GM12878 (cell line): ENCODE measurements around the gene CLVS2. TPM values are rescaled to one million over a fixed set of nuclear protein-coding genes. Genes with fewer than 3 reads are reported as not detected.

Source experiments
- ATAC-seq: fragments of 200-7000 bp; cut with Tn5 transposase; 3 replicates; pipeline ENCODE4 v1.9.1; 2020; ENCODE audit warnings: mild to moderate bottlenecking, moderate library complexity
- BruUV-seq: library from RNA; stranded (reverse); fragments of 400-500 nt; replicated peaks from 2 replicates; lab custom pipeline; 2021; lab: Mats Ljungman, UMichigan
- CTCF ChIA-PET: fragments of 300-600 bp; sonication (Branson Sonifier 250); formaldehyde crosslinking; extraction: SDS; loops from one replicate; lab custom pipeline; 2021; ENCODE audit warnings: inconsistent platforms; lab: Yijun Ruan, JAX
- POLR2A ChIA-PET: fragments of 350-600 bp; formaldehyde crosslinking; extraction: SDS; loops from one replicate; lab custom pipeline; 2021; ENCODE audit warnings: inconsistent platforms; lab: Charles Lee
- RAD21 ChIA-PET: fragments of 300-600 bp; sonication (Branson Sonifier 250); formaldehyde crosslinking; loops from one replicate; lab custom pipeline; 2023; ENCODE audit warnings: antibody characterized with exemption; ENCODE audit not compliant: unreplicated experiment; lab: Charles Lee
- SMC1A ChIA-PET: fragments of 300-600 bp; sonication (Branson Sonifier 250); formaldehyde crosslinking; loops from one replicate; lab custom pipeline; 2023; ENCODE audit not compliant: unreplicated experiment, uncharacterized antibody; lab: Charles Lee
- DNase-seq: peaks from one replicate; pipeline ENCODE4 v3.0.0-alpha.2; 2011; ENCODE audit warnings: low read depth, low spot score
- FAIRE-seq: peaks from 3 replicates; lab custom pipeline; 2011; peaks lifted over from hg19 to GRCh38; lab: Jason Lieb, UNC
- H2AFZ ChIP-seq: 2 replicates; pipeline ENCODE4 v1.6.0; 2011; ENCODE audit warnings: low read depth, low read length, control low read depth; ENCODE audit not compliant: control insufficient read depth
- H3K27ac ChIP-seq: 2 replicates; pipeline ENCODE4 v1.5.1; 2011; ENCODE audit warnings: control low read depth; ENCODE audit not compliant: control insufficient read depth, insufficient read depth
- H3K27me3 ChIP-seq, 2 experiments: replicated peaks in 1 of 2; 2 replicates each; pipeline versions ENCODE4 v1.6.0 to v1.6.1; 2011; ENCODE audit warnings: low read length in 1 of 2; ENCODE audit not compliant: control insufficient read depth in 2 of 2, insufficient read depth in 2 of 2
- H3K36me3 ChIP-seq, 2 experiments: 2 replicates each; pipeline ENCODE4 v1.5.1; 2011; ENCODE audit warnings: low read length in 1 of 2; ENCODE audit not compliant: control insufficient read depth in 2 of 2, insufficient read depth in 2 of 2
- H3K4me1 ChIP-seq: 2 replicates; pipeline ENCODE4 v1.6.1; 2011; ENCODE audit warnings: mild to moderate bottlenecking, low read length, moderate library complexity, mixed read lengths; ENCODE audit not compliant: control insufficient read depth, insufficient read depth
- H3K4me2 ChIP-seq: 2 replicates; pipeline ENCODE4 v1.6.0; 2011; ENCODE audit warnings: control low read depth; ENCODE audit not compliant: control insufficient read depth, insufficient read depth
- H3K4me3 ChIP-seq: fragments of 200-600 bp; sonication (generic); 2 replicates; pipeline ENCODE4 v1.5.1; 2016
- H3K79me2 ChIP-seq: 2 replicates; pipeline ENCODE4 v1.6.0; 2011; ENCODE audit warnings: low read length; ENCODE audit not compliant: control insufficient read depth, insufficient read depth
- H3K9ac ChIP-seq: 2 replicates; pipeline ENCODE4 v1.8.0; 2011; ENCODE audit warnings: low read length, control low read depth, mixed read lengths; ENCODE audit not compliant: control insufficient read depth, insufficient read depth
- H3K9me3 ChIP-seq: replicated peaks from 3 replicates; pipeline ENCODE4 v1.5.1; 2011; ENCODE audit warnings: mild to moderate bottlenecking, low read length; ENCODE audit not compliant: control insufficient read depth, insufficient read depth
- H4K20me1 ChIP-seq: 2 replicates; pipeline ENCODE4 v1.6.0; 2011; ENCODE audit not compliant: control insufficient read depth, insufficient read depth
- BMI1 ChIP-seq: fragments of 450-650 bp; IDR thresholded peaks from 2 replicates; pipeline ENCODE4 v1.6.1; 2016; ENCODE audit warnings: mild to moderate bottlenecking, moderate library complexity, borderline replicate concordance
- CHD2 ChIP-seq: IDR thresholded peaks from 2 replicates; pipeline ENCODE4 v1.6.1; 2011; ENCODE audit warnings: low read depth, low read length, improper control_type of control experiment, borderline replicate concordance
- FOS ChIP-seq: IDR thresholded peaks from 3 replicates; pipeline ENCODE4 v1.6.1; 2011; ENCODE audit warnings: borderline replicate concordance; ENCODE audit not compliant: insufficient read length; ENCODE audit errors: extremely low read depth
- FOXM1 ChIP-seq: IDR thresholded peaks from 2 replicates; pipeline ENCODE4 v1.6.1; 2012; ENCODE audit warnings: low read depth, mild to moderate bottlenecking, inconsistent platforms, low read length, moderate library complexity
- LARP7 ChIP-seq: fragments of 450-650 bp; IDR thresholded peaks from 2 replicates; pipeline ENCODE4 v1.6.1; 2017; ENCODE audit warnings: mild to moderate bottlenecking
- RAD51 ChIP-seq: fragments of 450-650 bp; IDR thresholded peaks from 2 replicates; pipeline ENCODE4 v1.6.1; 2016; ENCODE audit warnings: moderate library complexity, mild to moderate bottlenecking, inconsistent platforms
- RB1 ChIP-seq: fragments of 450-650 bp; formaldehyde crosslinking; IDR thresholded peaks from 2 replicates; pipeline ENCODE4 v1.6.1; 2017; ENCODE audit warnings: mild to moderate bottlenecking, borderline replicate concordance
- SIX5 ChIP-seq: IDR thresholded peaks from 2 replicates; pipeline ENCODE4 v1.6.1; 2011; ENCODE audit warnings: mild to moderate bottlenecking, low read depth, low read length, moderate library complexity; ENCODE audit not compliant: severe bottlenecking
- SREBF1 ChIP-seq: IDR thresholded peaks from 2 replicates; pipeline ENCODE4 v1.6.1; 2012; ENCODE audit warnings: mild to moderate bottlenecking, low read length
- TAF1 ChIP-seq: IDR thresholded peaks from 2 replicates; pipeline ENCODE4 v1.6.1; 2011; ENCODE audit warnings: mild to moderate bottlenecking, low read depth, low read length, borderline replicate concordance
- TCF12 ChIP-seq: IDR thresholded peaks from 2 replicates; pipeline ENCODE4 v1.6.1; 2011; ENCODE audit warnings: low read depth, mild to moderate bottlenecking, low read length
- ZNF217 ChIP-seq: fragments of 450-650 bp; IDR thresholded peaks from 2 replicates; pipeline ENCODE4 v1.6.1; 2017; ENCODE audit warnings: antibody characterized with exemption, mild to moderate bottlenecking
- ZNF274 ChIP-seq: IDR thresholded peaks from one replicate; pipeline ENCODE4 v1.8.0; 2011; ENCODE audit not compliant: insufficient read length, insufficient read depth
- WGBS: methylation state at CpG from one replicate; pipeline ENCODE4 v1.1.6; 2016; ENCODE audit warnings: low lambda C conversion rate; ENCODE audit not compliant: insufficient replicate concordance, insufficient coverage; ENCODE audit errors: missing lambda C conversion rate; 5-methylcytosine and 5-hydroxymethylcytosine counted together
- in situ Hi-C: fragments of 300-500 bp; cut with MboI; formaldehyde crosslinking; loops from 9 replicates; pipeline ENCODE4 v1.14.3; 2018; ENCODE audit warnings: mixed read lengths
- intact Hi-C: fragments of 100-400 bp; cut with micrococcal nuclease; formaldehyde crosslinking; loops from one replicate; pipeline ENCODE4 v1.14.2; 2022; ENCODE audit not compliant: unreplicated experiment
- polyA plus RNA-seq, 11 experiments: library from polyadenylated mRNA; depleted of rRNA in 4 of 11; unstranded in 6 of 11; stranded (reverse) in 5 of 11; fragments of >200 nt; fragmentation: Nextera tagmentation in 4 of 11; fragmentation: Illumina TruSeq in 1 of 11; extraction: Ambion mirVana in 4 of 11; extraction: Trizol in 1 of 11; gene quantifications; 1 replicate in 1 of 11; 2 replicates in 10 of 11; pipeline versions ENCODE4 v1.2.1 to v1.2.3, GENCODE V29; 2011 to 2016; ENCODE audit warnings: inconsistent platforms in 2 of 11, missing spikeins in 2 of 11, low read depth in 1 of 11
- total RNA-seq, 4 experiments: library from RNA; depleted of rRNA in 3 of 4; stranded (reverse); fragments of >200 nt in 3 of 4; fragmentation: Illumina TruSeq in 1 of 4; extraction: Trizol in 1 of 4; gene quantifications; 2 replicates each; pipeline versions ENCODE4 v1.2.1 to v1.2.3, GENCODE V29; 2013 to 2021
- TF ChIP-seq, protein P1 (sequence below): fragments of 450-650 bp; IDR thresholded peaks from 2 replicates; pipeline ENCODE4 v1.6.1; 2017; ENCODE audit warnings: low read depth, mild to moderate bottlenecking, moderate library complexity
- TF ChIP-seq, protein P2 (sequence below): fragments of 450-650 bp; IDR thresholded peaks from 2 replicates; pipeline ENCODE4 v1.6.1; 2017; ENCODE audit warnings: mild to moderate bottlenecking, low read depth, inconsistent platforms; ENCODE audit not compliant: poor library complexity, severe bottlenecking
- TF ChIP-seq, protein P3 (sequence below): IDR thresholded peaks from 2 replicates; pipeline ENCODE4 v1.6.1; 2011; ENCODE audit warnings: borderline replicate concordance, low read depth, mild to moderate bottlenecking, moderate library complexity, mixed read lengths, low read length; ENCODE audit not compliant: insufficient read depth; ENCODE audit errors: extremely low read length
- TF ChIP-seq, protein P4 (sequence below): IDR thresholded peaks from 2 replicates; pipeline ENCODE4 v1.6.1; 2011; ENCODE audit warnings: mild to moderate bottlenecking, low read depth, low read length, moderate library complexity; ENCODE audit not compliant: insufficient replicate concordance
- TF ChIP-seq, protein P5 (sequence below): IDR thresholded peaks from 2 replicates; pipeline ENCODE4 v1.6.1; 2012; ENCODE audit warnings: low read depth, low read length, improper control_type of control experiment

CLVS2 gene
- total and polyA plus RNA-seq, 10 of the 15 experiments (the other 5 are each of a cell fraction or from before 2014, with no cell fraction given): not detected

DNA sequence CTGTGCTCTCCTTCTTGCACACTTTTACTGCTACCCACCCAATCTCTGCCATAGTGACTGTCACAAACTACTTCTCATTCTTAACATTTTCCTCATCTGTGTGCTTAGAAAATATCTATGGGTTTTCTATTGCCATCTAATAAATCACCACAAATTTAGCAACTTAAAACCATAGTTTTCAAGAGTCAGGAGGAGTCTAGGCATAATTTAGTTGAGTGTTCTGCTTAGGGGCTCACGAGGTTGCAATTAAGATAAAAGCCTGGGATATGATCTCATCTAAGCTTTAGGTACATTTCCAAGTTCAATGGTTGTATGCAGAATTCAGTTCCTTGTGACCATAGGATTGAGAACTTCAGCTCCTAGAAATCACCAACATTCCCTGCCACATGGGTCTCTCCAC is 98.8 kb downstream of the CLVS2 start:
- Histone ChIP-seq H3K27ac (no peak overlapping the region), H3K27me3 (no peaks in the 10 kb centered on the region), H3K4me2 (no peak overlapping the region), H3K9me3 (no peaks in the 10 kb centered on the region), H3K4me1 (no peaks in the 10 kb centered on the region), H3K36me3 (no peaks in the 10 kb centered on the region), H4K20me1 (no peaks in the 10 kb centered on the region), H3K79me2 (no peaks in the 10 kb centered on the region), H2AFZ (no peak overlapping the region), H3K9ac (no peak overlapping the region)
- no peak for FAIRE-seq
- RAD21 ChIA-PET: no interaction called here
- WGBS: 0% methylated on average over 1 of the region's 1 CpG
- POLR2A ChIA-PET: no interaction called here
- in situ Hi-C loops (no loop called here), intact Hi-C loops (no loop called here)
- no peak for ATAC-seq
- no TSS peak for BruUV-seq
- CTCF ChIA-PET: no interaction called here
- SMC1A ChIA-PET: no interaction called here
- DNase-seq: no peak
- TF ChIP-seq RB1 (no peak), RAD51 (no peak), FOXM1 (no peak), BMI1 (no peak), ZNF217 (no peak), TAF1 (no peak), SREBF1 (no peak), FOS (no peak), LARP7 (no peak), TCF12 (no peak), ZNF274 (no peak), CHD2 (no peak), SIX5 (no peak)
- TF ChIP-seq, protein P1, sequence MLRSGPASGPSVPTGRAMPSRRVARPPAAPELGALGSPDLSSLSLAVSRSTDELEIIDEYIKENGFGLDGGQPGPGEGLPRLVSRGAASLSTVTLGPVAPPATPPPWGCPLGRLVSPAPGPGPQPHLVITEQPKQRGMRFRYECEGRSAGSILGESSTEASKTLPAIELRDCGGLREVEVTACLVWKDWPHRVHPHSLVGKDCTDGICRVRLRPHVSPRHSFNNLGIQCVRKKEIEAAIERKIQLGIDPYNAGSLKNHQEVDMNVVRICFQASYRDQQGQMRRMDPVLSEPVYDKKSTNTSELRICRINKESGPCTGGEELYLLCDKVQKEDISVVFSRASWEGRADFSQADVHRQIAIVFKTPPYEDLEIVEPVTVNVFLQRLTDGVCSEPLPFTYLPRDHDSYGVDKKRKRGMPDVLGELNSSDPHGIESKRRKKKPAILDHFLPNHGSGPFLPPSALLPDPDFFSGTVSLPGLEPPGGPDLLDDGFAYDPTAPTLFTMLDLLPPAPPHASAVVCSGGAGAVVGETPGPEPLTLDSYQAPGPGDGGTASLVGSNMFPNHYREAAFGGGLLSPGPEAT: no peak
- TF ChIP-seq, protein P2, sequence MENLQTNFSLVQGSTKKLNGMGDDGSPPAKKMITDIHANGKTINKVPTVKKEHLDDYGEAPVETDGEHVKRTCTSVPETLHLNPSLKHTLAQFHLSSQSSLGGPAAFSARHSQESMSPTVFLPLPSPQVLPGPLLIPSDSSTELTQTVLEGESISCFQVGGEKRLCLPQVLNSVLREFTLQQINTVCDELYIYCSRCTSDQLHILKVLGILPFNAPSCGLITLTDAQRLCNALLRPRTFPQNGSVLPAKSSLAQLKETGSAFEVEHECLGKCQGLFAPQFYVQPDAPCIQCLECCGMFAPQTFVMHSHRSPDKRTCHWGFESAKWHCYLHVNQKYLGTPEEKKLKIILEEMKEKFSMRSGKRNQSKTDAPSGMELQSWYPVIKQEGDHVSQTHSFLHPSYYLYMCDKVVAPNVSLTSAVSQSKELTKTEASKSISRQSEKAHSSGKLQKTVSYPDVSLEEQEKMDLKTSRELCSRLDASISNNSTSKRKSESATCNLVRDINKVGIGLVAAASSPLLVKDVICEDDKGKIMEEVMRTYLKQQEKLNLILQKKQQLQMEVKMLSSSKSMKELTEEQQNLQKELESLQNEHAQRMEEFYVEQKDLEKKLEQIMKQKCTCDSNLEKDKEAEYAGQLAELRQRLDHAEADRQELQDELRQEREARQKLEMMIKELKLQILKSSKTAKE: no peak
- TF ChIP-seq, protein P3, sequence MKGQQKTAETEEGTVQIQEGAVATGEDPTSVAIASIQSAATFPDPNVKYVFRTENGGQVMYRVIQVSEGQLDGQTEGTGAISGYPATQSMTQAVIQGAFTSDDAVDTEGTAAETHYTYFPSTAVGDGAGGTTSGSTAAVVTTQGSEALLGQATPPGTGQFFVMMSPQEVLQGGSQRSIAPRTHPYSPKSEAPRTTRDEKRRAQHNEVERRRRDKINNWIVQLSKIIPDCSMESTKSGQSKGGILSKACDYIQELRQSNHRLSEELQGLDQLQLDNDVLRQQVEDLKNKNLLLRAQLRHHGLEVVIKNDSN: no peak
- TF ChIP-seq, protein P4, sequence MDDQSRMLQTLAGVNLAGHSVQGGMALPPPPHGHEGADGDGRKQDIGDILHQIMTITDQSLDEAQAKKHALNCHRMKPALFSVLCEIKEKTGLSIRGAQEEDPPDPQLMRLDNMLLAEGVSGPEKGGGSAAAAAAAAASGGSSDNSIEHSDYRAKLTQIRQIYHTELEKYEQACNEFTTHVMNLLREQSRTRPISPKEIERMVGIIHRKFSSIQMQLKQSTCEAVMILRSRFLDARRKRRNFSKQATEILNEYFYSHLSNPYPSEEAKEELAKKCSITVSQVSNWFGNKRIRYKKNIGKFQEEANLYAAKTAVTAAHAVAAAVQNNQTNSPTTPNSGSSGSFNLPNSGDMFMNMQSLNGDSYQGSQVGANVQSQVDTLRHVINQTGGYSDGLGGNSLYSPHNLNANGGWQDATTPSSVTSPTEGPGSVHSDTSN: no peak
- TF ChIP-seq, protein P5, sequence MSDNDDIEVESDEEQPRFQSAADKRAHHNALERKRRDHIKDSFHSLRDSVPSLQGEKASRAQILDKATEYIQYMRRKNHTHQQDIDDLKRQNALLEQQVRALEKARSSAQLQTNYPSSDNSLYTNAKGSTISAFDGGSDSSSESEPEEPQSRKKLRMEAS: no peak
- TF ChIP-seq, all 136 proteins: peak for 0
- no peak overlapping the region for H3K4me3 ChIP-seq
